MCF 10A (cell line): ENCODE results near the gene EXOC6. TPM values are rescaled to one million over a fixed set of nuclear protein-coding genes. Genes with fewer than 3 reads are reported as not detected.

Source experiments
- BruUV-seq: library from RNA; stranded (reverse); fragments of 400-500 nt; replicated peaks from 2 replicates; lab custom pipeline; 2021; lab: Mats Ljungman, UMichigan
- CTCF ChIA-PET: fragments of 300-600 bp; sonication (Branson Sonifier 250); formaldehyde crosslinking; extraction: SDS; loops from one replicate; lab custom pipeline; 2021; ENCODE audit warnings: antibody characterized with exemption, inconsistent platforms; lab: Yijun Ruan, JAX
- POLR2A ChIA-PET: fragments of 300-600, 350-650 bp; sonication (Branson Sonifier 250); formaldehyde crosslinking; extraction: SDS; loops from one replicate; lab custom pipeline; 2020; ENCODE audit warnings: antibody characterized with exemption, inconsistent platforms; lab: Yijun Ruan, JAX
- DNase-seq: peaks from one replicate; pipeline ENCODE4 v3.0.0-alpha.2; 2018; ENCODE audit not compliant: unreplicated experiment
- H3K27ac Mint-ChIP-seq: one replicate; pipeline ENCODE4 v1.8.0; 2022; ENCODE audit warnings: mild to moderate bottlenecking, low read depth, mixed read lengths; ENCODE audit not compliant: unreplicated experiment
- H3K27me3 Mint-ChIP-seq: one replicate; pipeline ENCODE4 v1.8.0; 2022; ENCODE audit warnings: mixed read lengths; ENCODE audit not compliant: insufficient read depth, unreplicated experiment
- H3K36me3 Mint-ChIP-seq: one replicate; pipeline ENCODE4 v1.8.0; 2022; ENCODE audit warnings: mild to moderate bottlenecking, moderate library complexity, mixed read lengths; ENCODE audit not compliant: insufficient read depth, unreplicated experiment
- H3K4me1 Mint-ChIP-seq: one replicate; pipeline ENCODE4 v1.8.0; 2022; ENCODE audit warnings: mixed read lengths; ENCODE audit not compliant: insufficient read depth, unreplicated experiment
- H3K4me3 Mint-ChIP-seq: one replicate; pipeline ENCODE4 v1.8.0; 2022; ENCODE audit warnings: mild to moderate bottlenecking, moderate library complexity, mixed read lengths; ENCODE audit not compliant: unreplicated experiment
- H3K9me3 Mint-ChIP-seq: one replicate; pipeline ENCODE4 v1.8.0; 2022; ENCODE audit warnings: mixed read lengths; ENCODE audit not compliant: unreplicated experiment
- CTCF ChIP-seq: fragments of 200-600 bp; IDR thresholded peaks from one replicate; pipeline ENCODE4 v1.8.0; 2022; ENCODE audit warnings: antibody characterized with exemption, mild to moderate bottlenecking; ENCODE audit not compliant: unreplicated experiment
- intact Hi-C: fragments of 100-400 bp; cut with micrococcal nuclease; formaldehyde crosslinking; loops from 2 replicates; pipeline ENCODE4 v1.14.1; 2022
- total RNA-seq: library from RNA; stranded (reverse); gene quantifications from 2 replicates; pipeline ENCODE4 v1.2.3, GENCODE V29; 2022

EXOC6 gene
- total RNA-seq, 1 experiment from 2014 or later = 6.6 TPM

- Mint-ChIP-seq H3K27me3 (no peaks in the 10 kb centered on the region), H3K27ac (no peak overlapping the region), H3K4me3 (no peak overlapping the region), H3K9me3 (no peaks in the 10 kb centered on the region), H3K36me3 (no peaks in the 10 kb centered on the region), H3K4me1 (no peaks in the 10 kb centered on the region)
- TF ChIP-seq CTCF = no peak
- ChIA-PET POLR2A (no interaction called here), CTCF (interaction anchor here (0.6 to 2.1 kb wide), 4 partner anchors 9 to 275 kb away, joined by 3 to 7 read pairs (median 4); no protein-coding TSS in a partner anchor)
- intact Hi-C loops = no loop called here
- BruUV-seq = no TSS peak
- DNase-seq = no peak
These were observed 258.3 kb downstream of the EXOC6 start for GRCh38 chr10:93106631-93107072.

Other genes starting within 250 kb of the EXOC6 start
- gene HHEX, start 158.6 kb upstream of the EXOC6 start, total RNA-seq = 0.19 and 0.54 TPM in 2 replicates
- 0.07 and 0.14 TPM in 2 replicates for gene CYP26C1, start 212.3 kb downstream of the EXOC6 start, total RNA-seq
- not detected in 2 replicates for gene CYP26A1, start 225.4 kb downstream of the EXOC6 start, total RNA-seq